ENCODE measurements around the gene APOL1. TPM values are rescaled to one million over a fixed set of nuclear protein-coding genes. Genes with fewer than 3 reads are reported as not detected.

APOL1 gene
- total and polyA plus RNA-seq, 9 of the 15 experiments (the other 6 are each of a cell fraction or from before 2014, with no cell fraction given): 2.5 to 9.7 (median 5.6) TPM

Small RNA genes lying within 50 kb of the gene (microRNA-seq; reads per million reads assigned to microRNA genes)
- not detected for gene MIR6819 (ENCODE audit: borderline microRNAs expressed)

Small RNA genes lying within 50 kb of the gene (small RNA-seq; reads per million reads assigned to genes)
- gene MIR6819: not detected

Other genes starting within 250 kb of the APOL1 start
- 17.5 and 19.1 TPM in 2 replicates for gene RBFOX2, start 224.3 kb upstream of the APOL1 start, total RNA-seq (2014; rRNA removed)
- 13.4 and 14.3 TPM in 2 replicates for gene RBFOX2, start 224.3 kb upstream of the APOL1 start, total RNA-seq (2014; rRNA removed; fragmentation: Illumina TruSeq; extraction: Trizol)
- 13.6 and 13.9 TPM in 2 replicates for gene RBFOX2, start 224.3 kb upstream of the APOL1 start, total RNA-seq (2015; rRNA removed; fragmentation: Illumina TruSeq; extraction: Trizol)
- gene RBFOX2, start 224.3 kb upstream of the APOL1 start, total RNA-seq (2021): 19.5 and 20.8 TPM in 2 replicates
- 24.8 and 26.2 TPM in 2 replicates for gene RBFOX2, start 224.3 kb upstream of the APOL1 start, polyA plus RNA-seq (2011; rRNA removed)
- 18.3 and 19.9 TPM in 2 replicates for gene RBFOX2, start 224.3 kb upstream of the APOL1 start, polyA plus RNA-seq (2014; fragmentation: Illumina TruSeq; extraction: Trizol)
- gene RBFOX2, start 224.3 kb upstream of the APOL1 start, polyA plus RNA-seq (2014; fragmentation: Nextera tagmentation; extraction: Ambion mirVana): 1 to 10 TPM; 5.8 to 8.0 TPM
- gene RBFOX2, start 224.3 kb upstream of the APOL1 start, polyA plus RNA-seq (2014; rRNA removed): 13.9 and 14.2 TPM in 2 replicates
- gene APOL3, start 92.4 kb upstream of the APOL1 start, total RNA-seq (2014; rRNA removed): 0.69 TPM in 1 of 2 replicates, not detected in the other
- 0.33 and 0.73 TPM in 2 replicates for gene APOL3, start 92.4 kb upstream of the APOL1 start, total RNA-seq (2014; rRNA removed; fragmentation: Illumina TruSeq; extraction: Trizol)
- gene APOL3, start 92.4 kb upstream of the APOL1 start, total RNA-seq (2015; rRNA removed; fragmentation: Illumina TruSeq; extraction: Trizol): 0.25 and 0.38 TPM in 2 replicates
- gene APOL3, start 92.4 kb upstream of the APOL1 start, total RNA-seq (2021): 0.67 and 1.1 TPM in 2 replicates
- 0.32 and 0.54 TPM in 2 replicates for gene APOL3, start 92.4 kb upstream of the APOL1 start, polyA plus RNA-seq (2011; rRNA removed)
- 0.87 and 1.1 TPM in 2 replicates for gene APOL3, start 92.4 kb upstream of the APOL1 start, polyA plus RNA-seq (2014; fragmentation: Illumina TruSeq; extraction: Trizol)
- under 1 TPM; 0.25 to 0.80 TPM for gene APOL3, start 92.4 kb upstream of the APOL1 start, polyA plus RNA-seq (2014; fragmentation: Nextera tagmentation; extraction: Ambion mirVana)
- 0.18 and 0.93 TPM in 2 replicates for gene APOL3, start 92.4 kb upstream of the APOL1 start, polyA plus RNA-seq (2014; rRNA removed)
- gene APOL4, start 51.3 kb upstream of the APOL1 start, total RNA-seq (2014; rRNA removed): 6.6 and 9.4 TPM in 2 replicates
- gene APOL4, start 51.3 kb upstream of the APOL1 start, total RNA-seq (2014; rRNA removed; fragmentation: Illumina TruSeq; extraction: Trizol): 7.6 and 9.3 TPM in 2 replicates
- gene APOL4, start 51.3 kb upstream of the APOL1 start, total RNA-seq (2015; rRNA removed; fragmentation: Illumina TruSeq; extraction: Trizol): 11.0 and 11.9 TPM in 2 replicates
- 8.9 and 9.8 TPM in 2 replicates for gene APOL4, start 51.3 kb upstream of the APOL1 start, total RNA-seq (2021)
- gene APOL4, start 51.3 kb upstream of the APOL1 start, polyA plus RNA-seq (2011; rRNA removed): 14.3 and 14.5 TPM in 2 replicates
- 8.1 and 10.2 TPM in 2 replicates for gene APOL4, start 51.3 kb upstream of the APOL1 start, polyA plus RNA-seq (2014; fragmentation: Illumina TruSeq; extraction: Trizol)
- gene APOL4, start 51.3 kb upstream of the APOL1 start, polyA plus RNA-seq (2014; fragmentation: Nextera tagmentation; extraction: Ambion mirVana): 10 to 100 TPM in 1 of 2 experiments, 1 to 10 TPM in 1; 8.9 to 15.0 TPM
- gene APOL4, start 51.3 kb upstream of the APOL1 start, polyA plus RNA-seq (2014; rRNA removed): 6.5 and 7.2 TPM in 2 replicates
- gene APOL2, start 13.6 kb upstream of the APOL1 start, total RNA-seq (2014; rRNA removed): 8.9 and 9.7 TPM in 2 replicates
- 9.3 and 10.6 TPM in 2 replicates for gene APOL2, start 13.6 kb upstream of the APOL1 start, total RNA-seq (2014; rRNA removed; fragmentation: Illumina TruSeq; extraction: Trizol)
- gene APOL2, start 13.6 kb upstream of the APOL1 start, total RNA-seq (2015; rRNA removed; fragmentation: Illumina TruSeq; extraction: Trizol): 9.6 and 10.6 TPM in 2 replicates
- 9.7 and 10.6 TPM in 2 replicates for gene APOL2, start 13.6 kb upstream of the APOL1 start, total RNA-seq (2021)
- 5.4 and 7.7 TPM in 2 replicates for gene APOL2, start 13.6 kb upstream of the APOL1 start, polyA plus RNA-seq (2011; rRNA removed)
- gene APOL2, start 13.6 kb upstream of the APOL1 start, polyA plus RNA-seq (2014; fragmentation: Illumina TruSeq; extraction: Trizol): 8.9 and 9.4 TPM in 2 replicates
- gene APOL2, start 13.6 kb upstream of the APOL1 start, polyA plus RNA-seq (2014; fragmentation: Nextera tagmentation; extraction: Ambion mirVana): 1 to 10 TPM; 2.7 to 6.8 TPM
- 6.6 and 6.9 TPM in 2 replicates for gene APOL2, start 13.6 kb upstream of the APOL1 start, polyA plus RNA-seq (2014; rRNA removed)
- gene MYH9, start 134.8 kb downstream of the APOL1 start, total RNA-seq (2014; rRNA removed): 60.1 and 60.4 TPM in 2 replicates
- gene MYH9, start 134.8 kb downstream of the APOL1 start, total RNA-seq (2014; rRNA removed; fragmentation: Illumina TruSeq; extraction: Trizol): 24.6 and 33.6 TPM in 2 replicates
- gene MYH9, start 134.8 kb downstream of the APOL1 start, total RNA-seq (2015; rRNA removed; fragmentation: Illumina TruSeq; extraction: Trizol): 24.1 and 30.5 TPM in 2 replicates
- gene MYH9, start 134.8 kb downstream of the APOL1 start, total RNA-seq (2021): 94.6 and 111 TPM in 2 replicates
- gene MYH9, start 134.8 kb downstream of the APOL1 start, polyA plus RNA-seq (2011; rRNA removed): 24.1 and 34.2 TPM in 2 replicates
- gene MYH9, start 134.8 kb downstream of the APOL1 start, polyA plus RNA-seq (2014; fragmentation: Illumina TruSeq; extraction: Trizol): 31.3 and 44.5 TPM in 2 replicates
- gene MYH9, start 134.8 kb downstream of the APOL1 start, polyA plus RNA-seq (2014; fragmentation: Nextera tagmentation; extraction: Ambion mirVana): 1 to 10 TPM in 1 of 2 experiments, under 1 TPM in 1; 0.71 to 1.3 TPM
- 34.2 and 37.4 TPM in 2 replicates for gene MYH9, start 134.8 kb downstream of the APOL1 start, polyA plus RNA-seq (2014; rRNA removed)
- 95.0 and 111 TPM in 2 replicates for gene TXN2, start 228.5 kb downstream of the APOL1 start, total RNA-seq (2014; rRNA removed)
- 46.2 and 48.5 TPM in 2 replicates for gene TXN2, start 228.5 kb downstream of the APOL1 start, total RNA-seq (2014; rRNA removed; fragmentation: Illumina TruSeq; extraction: Trizol)
- gene TXN2, start 228.5 kb downstream of the APOL1 start, total RNA-seq (2015; rRNA removed; fragmentation: Illumina TruSeq; extraction: Trizol): 48.6 and 55.6 TPM in 2 replicates
- gene TXN2, start 228.5 kb downstream of the APOL1 start, total RNA-seq (2021): 118 TPM in 2 replicates
- 163 and 187 TPM in 2 replicates for gene TXN2, start 228.5 kb downstream of the APOL1 start, polyA plus RNA-seq (2011; rRNA removed)
- 108 and 125 TPM in 2 replicates for gene TXN2, start 228.5 kb downstream of the APOL1 start, polyA plus RNA-seq (2014; fragmentation: Illumina TruSeq; extraction: Trizol)
- gene TXN2, start 228.5 kb downstream of the APOL1 start, polyA plus RNA-seq (2014; fragmentation: Nextera tagmentation; extraction: Ambion mirVana): 100 to 1,000 TPM; 306 to 399 TPM
- gene TXN2, start 228.5 kb downstream of the APOL1 start, polyA plus RNA-seq (2014; rRNA removed): 160 and 186 TPM in 2 replicates

Data from K562 (cell line).